M059J (cell line): Measurements from ENCODE around the gene ATP8A1. TPM values are rescaled to one million over a fixed set of nuclear protein-coding genes. Genes with fewer than 3 reads are reported as not detected.
"Not testable (repeated sequence)": the region's sequence is repeated elsewhere in the genome, so short reads cannot be mapped to it uniquely, and the experiment has no call there.

Experiments used
- DNase-seq: peaks from one replicate; pipeline ENCODE4 v3.0.0-alpha.2; 2012; ENCODE audit warnings: low read depth
- total RNA-seq: library from RNA; depleted of rRNA; stranded (reverse); fragments of >200 nt; shearing (Covaris generic); gene quantifications from 2 replicates; pipeline ENCODE4 v1.2.3, GENCODE V29; 2014

ATP8A1 gene
- total RNA-seq, 1 experiment from 2014 or later, result 0.81 TPM

DNA sequence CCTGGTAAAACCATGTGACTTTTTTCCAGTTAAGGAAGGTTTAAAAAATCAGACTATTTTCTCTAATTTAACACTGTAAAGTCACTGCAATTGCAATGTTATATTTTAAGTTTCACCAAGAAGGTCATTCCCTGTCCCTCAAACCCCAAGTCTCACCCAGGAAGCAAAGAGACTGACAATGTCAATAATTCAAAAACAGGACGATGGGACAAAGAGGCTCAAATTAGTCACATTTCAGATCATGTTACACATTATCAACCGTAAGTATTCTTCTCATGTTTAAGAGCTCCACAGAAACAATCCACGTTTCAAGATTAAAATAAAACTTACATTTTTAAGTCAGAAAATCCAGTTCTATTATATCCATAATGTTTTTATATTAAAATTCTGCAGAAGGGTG, 246.5 kb downstream of the ATP8A1 start:
- DNase-seq, result no peak

DNA sequence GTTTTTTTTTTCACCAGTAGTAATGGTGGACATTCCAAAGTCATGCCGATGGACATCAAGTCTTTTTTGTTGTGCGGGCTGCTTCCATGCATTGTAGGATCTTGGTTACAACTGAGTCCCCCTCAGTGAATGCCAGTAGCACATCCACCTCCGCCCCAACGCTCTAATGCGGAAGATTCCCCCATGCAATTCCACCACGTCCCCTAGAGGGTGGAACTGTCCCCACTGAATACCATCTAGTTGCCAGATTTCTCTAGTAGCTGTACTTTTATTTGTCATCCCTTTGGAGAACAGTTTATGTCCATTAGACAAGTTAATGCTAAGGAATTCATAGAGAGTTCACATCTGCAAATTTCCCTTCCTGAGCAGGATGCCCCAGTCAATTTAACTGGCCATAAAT, 252.9 kb downstream of the ATP8A1 start:
- DNase-seq, result no peak

DNA sequence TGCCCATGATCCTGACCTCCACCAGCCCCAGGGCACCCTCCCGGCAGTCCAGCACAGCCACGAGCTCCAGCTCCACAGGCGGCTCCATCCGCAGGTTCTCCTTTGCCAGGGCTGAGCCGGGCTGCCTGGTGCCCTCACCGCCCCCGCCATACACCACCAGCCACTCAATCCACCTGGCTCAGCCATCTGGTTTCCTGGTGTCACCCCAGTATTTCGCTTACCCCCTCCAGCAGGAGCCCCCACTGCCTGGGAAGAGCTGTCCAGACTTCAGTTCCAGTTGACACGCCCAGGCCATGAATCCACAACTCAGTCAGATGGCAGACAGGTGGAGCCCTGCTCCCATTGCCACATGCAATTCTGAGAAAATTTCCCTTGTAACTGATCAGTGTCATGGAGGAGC, 255.7 kb downstream of the ATP8A1 start:
- peak; percentile 28 for DNase-seq

DNA sequence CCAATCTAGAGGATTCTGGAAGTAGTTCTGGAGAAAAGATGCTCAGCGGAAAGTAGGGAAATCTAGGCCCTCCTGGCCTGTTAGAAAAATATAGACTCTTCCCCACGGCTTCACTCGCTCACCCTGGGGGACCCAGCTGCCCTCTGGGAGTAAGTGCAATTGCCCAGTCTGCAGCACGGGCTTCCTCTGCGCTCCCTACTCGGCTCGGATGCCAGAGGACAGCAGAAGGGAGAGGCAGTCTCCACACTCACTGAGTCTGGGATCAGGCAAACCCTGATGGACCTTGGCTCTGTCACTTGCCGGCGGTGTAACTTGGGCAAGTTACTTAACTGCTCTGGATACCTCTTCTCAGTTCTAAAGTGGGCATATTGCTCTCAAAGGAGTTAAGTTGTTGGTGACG, 257.5 kb downstream of the ATP8A1 start:
- DNase-seq, result no peak

DNA sequence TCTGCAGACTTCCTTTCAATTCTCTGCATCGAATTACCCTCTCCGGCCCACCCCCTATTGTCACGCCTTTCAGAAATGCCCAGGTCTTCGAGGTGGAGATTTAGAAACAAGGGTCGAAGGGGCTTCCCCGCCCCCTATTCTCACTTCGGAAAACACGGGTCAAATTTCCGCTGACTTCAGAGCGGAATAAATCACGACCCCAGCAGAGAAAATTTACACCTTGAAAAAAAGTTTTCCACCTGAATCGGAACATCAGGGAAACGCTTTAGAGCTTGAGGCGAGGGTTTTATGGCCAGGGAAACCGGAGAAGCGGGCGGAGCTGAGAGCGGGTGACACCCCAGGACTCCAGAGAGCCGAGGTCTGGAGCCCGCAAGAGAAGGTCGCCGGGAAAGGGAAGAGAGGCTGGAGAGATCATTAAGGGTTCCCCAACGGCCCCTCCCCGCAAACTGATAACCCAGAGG, 258.0 kb downstream of the ATP8A1 start:
- no peak for DNase-seq

DNA sequence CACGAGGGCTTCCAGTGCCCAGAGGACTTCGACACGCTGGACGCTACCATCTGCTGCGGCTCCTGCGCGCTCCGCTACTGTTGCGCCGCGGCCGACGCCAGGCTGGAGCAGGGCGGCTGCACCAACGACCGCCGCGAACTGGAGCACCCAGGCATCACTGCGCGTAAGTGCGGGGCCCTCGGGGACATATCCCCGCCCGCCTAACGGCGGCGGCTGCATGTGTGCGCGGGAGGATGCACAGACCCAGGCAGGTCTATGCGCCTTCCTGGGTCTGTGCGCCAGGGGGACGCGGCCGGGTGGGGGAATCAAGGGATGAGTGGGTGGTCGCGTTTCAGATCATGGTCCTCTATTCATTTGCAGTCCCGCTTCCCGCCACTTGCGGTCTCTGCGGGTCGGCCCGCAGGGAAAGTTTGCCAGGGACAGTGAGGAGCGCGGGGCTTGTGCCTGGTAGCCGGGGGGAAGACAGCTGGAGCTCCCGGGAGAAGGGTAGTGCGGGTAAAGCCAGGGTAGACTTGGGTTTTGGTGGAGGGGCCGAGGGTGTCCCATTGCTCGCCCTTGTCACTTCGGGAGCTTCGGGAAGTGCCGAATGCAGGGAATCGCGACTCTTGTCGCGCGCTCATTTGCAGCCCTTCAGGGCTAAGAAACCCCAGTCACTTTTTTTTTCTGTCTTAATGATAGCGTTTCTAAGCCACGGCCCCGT, 258.6 kb downstream of the ATP8A1 start:
- no peak for DNase-seq

DNA sequence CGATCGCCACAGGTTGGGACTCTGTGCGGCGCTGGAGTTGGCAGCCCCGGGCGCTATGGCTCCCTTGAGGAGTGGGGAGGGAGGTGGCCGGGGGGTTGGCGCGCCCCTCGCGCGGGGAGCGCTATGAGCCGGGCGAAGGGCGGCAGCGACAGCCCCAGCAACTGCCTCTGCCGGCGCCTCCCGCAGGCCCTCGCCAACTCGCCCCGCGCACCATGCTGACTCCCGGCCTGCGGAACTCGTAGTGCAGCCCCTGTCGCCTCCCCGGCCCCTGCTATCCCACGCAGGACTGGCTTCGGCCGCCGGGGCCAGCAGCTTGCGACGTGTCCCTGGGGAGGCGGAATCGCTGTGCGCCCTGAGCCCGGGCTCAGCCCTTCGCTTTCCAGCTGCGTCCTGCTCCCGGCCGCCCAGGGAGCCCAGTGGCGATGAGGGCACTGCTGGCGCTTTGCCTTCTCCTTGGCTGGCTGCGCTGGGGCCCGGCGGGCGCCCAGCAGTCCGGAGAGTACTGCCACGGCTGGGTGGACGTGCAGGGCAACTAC, 259.2 kb downstream of the ATP8A1 start:
- peak; percentile 32 for DNase-seq

DNA sequence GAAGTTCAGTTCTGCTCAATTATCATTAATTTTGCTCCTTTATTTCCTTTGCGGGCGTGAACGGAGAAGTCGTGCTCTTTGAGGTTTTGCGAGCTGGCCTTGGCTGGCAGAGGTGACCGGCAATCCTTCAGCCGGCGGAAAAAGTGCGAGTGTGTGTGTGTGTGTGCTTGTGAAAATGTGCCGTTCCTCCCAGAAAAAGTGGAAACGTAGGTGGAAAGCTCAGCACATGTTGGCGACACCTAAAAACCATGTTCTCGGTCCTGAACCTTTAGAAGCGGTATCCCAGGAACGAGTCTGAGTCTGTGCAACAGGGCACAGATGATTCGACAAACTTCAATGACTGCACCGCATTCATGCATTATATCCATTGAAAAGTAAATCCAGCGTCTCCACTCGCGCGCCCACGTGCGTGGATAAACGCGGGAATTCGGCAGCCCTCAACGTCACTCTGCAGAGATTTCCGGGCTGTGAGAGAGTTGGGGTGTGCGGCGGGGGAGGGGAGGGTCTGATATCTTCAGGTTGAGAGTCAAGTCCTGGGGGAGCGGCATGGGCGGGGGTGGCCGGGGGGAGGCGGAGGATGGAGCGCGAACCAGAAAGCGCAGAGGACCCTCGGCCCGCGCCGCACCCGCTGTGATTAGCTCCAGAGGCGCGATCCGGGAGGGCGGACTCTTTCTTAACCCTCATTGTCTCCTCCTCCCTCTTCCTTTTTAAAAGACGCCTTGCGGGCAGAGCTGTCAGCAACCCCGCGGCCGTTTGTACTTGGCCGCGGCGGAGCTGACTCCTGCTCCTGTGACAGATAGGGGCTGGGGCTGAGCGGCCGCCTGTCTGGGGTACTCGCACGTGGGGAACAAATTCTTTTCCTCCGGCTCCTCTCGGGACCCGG, 259.9 kb downstream of the ATP8A1 start, which contains the start of gene SHISA3:
Gene SHISA3, plus strand, starts transcription at position 737 of the 883 bp plus-strand sequence. CDS start 569 bp downstream, outside the sequence.
- peak; percentile 39 for DNase-seq

DNA sequence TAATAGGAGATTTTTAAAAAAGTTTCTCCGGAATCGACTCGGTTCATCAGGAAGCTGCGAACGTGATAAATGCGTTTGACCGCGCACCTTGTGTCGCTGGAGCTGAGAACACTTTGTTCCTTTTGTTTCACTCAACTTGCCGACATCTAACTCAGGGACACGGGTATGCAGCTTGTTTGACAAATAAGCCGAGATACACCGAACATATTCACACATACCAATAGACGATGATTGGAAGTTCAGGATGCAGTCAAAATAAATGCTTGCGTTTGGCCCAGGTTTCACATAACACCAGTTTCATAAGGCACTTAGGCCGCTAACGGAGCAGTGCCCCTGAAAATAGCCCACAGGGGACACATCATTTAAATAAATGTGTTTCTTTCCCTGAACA, 260.5 kb downstream of the ATP8A1 start:
- no peak for DNase-seq

DNA sequence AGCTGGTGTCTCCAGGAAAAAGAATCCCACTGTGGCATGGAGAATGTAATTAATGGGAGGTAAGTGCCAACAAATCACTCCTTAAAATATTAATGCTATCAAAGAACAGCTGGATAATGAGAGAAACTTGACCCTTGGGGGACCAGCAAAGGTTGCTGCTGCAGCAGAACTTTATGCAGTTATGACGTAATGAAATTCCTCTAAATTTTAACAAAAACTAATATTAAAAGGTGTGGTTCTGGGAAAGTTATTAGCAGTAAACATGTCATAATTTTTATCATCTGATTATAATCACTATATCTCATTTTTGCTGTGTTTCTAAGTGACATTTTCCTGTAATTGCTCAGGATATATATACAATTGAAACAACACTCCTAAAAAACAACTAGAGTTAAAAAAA, 261.3 kb downstream of the ATP8A1 start:
- no peak for DNase-seq

DNA sequence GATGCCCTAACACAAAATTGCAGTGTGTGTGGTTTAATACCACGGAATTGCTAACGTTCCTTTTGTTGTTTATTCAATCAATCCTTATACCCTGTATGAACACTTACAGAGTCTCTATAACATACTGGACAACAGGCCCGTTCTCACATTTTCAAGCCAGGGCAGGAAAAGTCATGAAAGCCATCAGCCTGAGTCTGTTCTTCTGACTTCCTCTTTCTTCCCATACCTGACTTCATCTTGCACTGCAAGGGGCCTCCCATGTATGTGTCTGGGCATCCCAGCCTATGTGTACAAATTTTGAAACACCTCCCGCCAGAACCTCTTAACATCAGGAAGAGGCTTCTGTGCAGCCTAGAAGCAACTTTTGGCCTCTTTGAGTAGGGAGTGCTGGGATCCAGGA, 264.5 kb downstream of the ATP8A1 start:
- no peak for DNase-seq

DNA sequence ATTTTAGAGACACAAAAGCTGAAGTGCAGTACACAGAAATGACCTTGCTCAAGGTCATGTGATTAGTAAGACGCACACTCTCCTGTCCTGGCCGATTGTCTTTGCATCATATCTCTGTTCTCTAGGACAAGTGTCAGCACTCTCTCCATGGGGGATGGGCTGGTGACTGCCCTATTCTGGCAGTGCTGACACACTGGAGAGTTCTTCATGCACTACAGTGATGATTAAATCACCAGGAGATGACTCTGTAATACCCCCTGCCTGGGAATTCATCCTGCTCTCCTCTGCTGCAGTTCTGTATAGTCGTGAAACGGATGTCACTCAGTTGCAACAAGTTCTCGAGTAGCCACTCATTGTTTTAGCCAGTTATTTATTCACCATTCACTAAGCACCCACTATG, 264.9 kb downstream of the ATP8A1 start:
- peak; percentile 39 for DNase-seq

DNA sequence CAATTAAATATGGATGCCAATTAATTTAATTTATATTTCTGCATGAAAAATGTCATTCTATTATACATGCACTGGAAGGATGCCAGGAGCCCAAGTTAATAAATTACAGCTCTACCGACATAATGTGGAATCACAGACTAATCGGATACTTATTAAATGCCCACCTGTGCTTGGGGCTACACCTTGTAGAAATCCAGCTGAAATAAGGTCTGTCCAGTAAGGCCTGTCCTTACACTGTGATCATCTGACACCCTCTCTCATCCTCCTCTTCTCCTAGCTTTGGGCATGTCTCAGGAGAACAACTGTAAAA, 265.6 kb downstream of the ATP8A1 start:
- DNase-seq, result no peak

DNA sequence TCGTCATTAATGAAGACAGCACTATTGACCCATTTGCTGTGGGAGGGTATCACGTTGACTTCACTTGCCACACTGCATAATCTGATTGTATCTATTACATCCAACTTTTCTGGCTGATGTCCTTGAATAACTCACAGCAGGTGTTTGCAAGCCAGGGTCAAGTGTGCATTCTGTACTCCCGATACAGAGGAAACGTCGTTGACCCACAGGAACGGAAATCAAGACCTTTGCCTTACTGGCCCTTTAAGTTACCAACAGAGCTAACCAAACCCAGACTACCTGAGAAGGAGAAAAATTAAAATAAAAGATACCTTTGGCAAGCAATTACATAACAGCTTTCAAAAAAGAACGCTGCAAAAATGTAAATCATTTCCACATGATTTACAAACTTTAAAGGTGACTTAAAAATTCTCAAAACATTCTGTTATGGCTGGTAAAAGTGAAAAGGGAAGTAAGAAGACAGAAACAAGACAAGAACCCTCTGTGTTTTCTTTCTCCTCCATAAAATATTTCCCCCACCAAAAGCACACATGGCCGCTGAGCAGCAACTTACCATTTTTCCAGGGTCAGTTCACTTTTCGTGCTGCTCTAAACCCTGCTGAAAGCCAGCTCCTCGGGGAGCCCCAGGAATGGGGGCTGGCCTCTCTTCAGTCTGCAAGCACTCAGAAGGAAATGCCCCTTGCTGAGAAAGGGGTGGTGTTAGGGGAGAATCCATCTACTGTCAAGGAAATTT, 266.1 kb downstream of the ATP8A1 start:
- DNase-seq, result no peak

DNA sequence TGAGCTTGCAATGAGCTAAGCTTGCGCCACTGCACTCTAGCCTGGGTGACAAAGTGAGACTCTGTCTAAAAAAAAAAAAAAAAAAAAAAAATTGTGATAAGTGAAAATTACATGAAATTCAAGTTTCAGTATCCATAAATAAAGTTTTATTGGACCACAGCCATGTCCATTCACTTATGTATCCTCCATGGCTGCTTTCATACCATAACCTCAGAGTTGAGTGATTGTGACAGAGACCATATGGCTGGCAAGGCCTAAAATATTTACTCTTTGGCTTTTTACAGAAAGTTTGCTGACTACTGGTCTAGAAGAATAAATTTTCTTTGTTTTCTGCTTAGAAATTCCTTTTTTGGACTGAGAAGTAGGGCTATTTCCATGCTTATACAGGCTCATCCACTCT, 271.4 kb downstream of the ATP8A1 start:
- DNase-seq, result no peak

DNA sequence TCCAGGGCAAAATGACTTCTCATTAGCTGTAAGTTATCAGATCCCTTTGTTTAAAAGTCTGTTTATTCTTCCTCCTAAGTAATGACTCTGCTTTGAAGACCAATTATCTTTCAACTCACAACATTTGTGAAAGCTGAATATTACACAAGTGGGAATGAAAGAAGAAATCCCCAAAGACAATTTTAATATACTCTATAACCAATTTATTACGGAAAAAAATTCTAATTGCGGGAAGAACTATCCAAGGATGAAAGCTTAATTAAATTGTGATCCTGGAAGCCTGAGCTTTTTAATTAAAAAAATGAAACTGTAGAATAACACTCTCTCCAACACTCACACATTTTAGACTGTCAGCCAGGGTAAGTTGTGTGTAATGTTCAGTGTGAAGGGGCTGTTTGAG, 275.2 kb downstream of the ATP8A1 start:
- DNase-seq, result no peak

DNA sequence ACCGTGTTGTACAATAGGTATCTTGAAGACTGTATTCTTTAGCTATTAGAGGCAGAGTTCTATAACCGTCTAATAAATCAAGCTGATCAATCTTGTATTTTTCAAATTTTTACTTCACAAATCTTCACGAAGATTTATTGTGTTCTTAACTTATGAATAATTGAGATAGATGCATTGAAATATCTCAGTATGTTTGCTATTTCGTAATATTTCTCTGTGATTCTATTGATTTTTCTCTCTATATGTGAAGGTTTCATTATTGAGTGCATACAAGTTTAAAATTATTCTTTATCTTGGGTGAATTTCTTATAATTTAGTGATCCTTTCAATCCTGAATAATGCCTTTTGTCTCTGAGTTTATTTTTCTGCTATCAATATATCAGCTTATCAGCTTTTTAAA, 279.4 kb downstream of the ATP8A1 start:
- DNase-seq, result no peak

DNA sequence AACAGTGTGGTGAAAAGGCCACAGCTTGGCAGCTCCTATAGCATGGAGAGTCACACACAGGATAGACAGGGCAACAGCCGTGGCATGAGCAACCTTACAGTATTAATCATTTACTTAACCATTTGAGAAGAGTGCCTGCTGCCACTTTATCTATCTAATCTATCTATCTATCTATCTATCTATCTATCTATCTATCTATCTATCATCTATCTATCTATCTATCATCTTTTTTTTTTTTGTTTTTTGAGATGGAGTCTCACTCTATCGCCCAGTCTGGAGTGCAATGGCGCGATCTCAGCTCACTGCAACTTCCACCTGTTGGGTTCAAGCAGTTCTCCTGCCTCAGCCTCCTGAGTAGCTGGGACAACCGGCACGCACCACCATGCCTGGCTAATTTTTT, 284.6 kb downstream of the ATP8A1 start:
- not testable (repeated sequence) for DNase-seq

DNA sequence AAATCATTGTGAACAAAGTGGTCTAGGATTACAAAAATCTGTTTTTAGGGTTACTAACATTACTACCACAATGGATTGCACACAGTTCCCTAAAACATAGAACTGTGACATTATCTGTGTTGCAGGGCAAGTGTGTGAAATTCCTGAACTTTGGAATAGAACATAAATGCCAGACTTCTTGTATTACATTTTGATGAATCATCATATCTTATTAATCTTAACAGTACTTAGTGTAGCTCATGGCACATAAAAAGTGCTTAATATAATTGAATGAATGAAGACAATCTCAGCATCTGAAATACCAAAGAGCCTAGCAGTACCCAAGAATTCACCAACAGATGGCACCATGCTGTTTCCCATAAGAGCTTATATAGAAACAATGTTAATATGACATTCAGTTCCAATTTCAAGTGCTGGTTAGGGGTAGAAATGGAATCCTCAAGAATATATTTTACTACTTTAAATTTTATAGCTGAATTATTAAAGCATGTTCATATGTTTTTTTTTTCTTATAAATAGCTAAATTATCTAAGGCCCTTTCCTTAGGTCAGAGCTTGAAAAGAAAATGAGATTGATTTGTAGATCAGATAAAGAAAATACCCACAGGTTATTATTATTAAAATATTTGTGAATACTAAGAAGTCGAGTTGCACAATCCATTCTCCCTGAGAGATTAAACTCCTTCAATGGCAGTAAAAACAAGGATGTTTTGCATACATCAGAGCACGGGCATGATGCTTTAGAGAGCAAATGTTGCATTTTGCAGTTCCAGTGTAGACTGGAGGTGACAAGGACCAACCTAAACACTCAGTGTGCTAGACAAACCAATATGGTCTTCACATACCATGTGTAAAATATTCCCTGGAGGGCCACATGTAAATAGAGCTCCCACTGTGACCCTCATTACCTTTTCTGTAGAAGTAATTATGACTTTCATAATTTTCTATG, 285.3 kb downstream of the ATP8A1 start:
- DNase-seq, result peak; percentile 45

DNA sequence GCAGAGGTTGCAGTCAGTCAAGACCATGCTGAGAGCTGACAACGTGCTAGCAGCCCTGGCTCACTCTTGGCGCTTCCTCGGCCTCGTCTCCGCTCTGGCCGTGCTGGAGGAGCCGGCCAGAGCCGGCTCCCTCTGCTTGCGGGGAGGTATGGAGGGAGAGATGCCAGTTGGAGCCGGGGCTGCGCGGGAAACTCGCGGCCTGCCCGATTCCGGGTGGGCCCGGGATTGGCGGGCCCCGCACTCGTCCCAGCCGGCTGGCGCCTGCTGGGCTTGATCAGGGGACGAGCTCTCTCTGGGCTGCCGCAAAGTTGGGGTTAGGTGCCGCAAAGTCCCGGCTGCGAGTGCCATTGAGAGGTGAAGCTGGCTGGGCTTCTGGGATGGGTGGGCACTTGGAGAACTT, 287.4 kb downstream of the ATP8A1 start:
- DNase-seq, result no peak

DNA sequence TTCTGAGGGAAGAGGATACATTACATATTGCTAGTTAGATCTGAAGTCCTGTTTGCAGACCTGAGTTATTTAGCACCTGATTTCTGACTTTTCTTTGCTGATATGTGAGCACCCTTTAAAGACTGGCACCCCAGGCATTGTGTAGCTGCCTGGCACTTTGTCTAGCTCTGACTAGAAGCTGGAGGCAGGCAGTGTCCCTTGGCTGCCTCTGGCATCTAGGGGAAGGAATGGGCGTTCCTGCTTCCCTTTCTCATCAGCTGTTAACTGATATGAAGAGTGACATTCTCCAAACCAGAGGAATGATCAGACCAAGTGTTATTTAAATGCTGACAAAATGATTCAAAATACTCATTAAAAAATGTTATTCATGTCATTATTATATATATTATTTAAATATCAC, 289.9 kb downstream of the ATP8A1 start:
- DNase-seq, result no peak
